G401.6 (cell line): ENCODE measurements around the gene CBR1.
A peak's percentile ranks its signal among the peaks of the same experiment; 100 is the strongest.

Source experiments
- FAIRE-seq: peaks from 2 replicates; lab custom pipeline; 2012; peaks lifted over from hg19 to GRCh38; lab: Jason Lieb, UNC

Gene CBR1

DNA sequence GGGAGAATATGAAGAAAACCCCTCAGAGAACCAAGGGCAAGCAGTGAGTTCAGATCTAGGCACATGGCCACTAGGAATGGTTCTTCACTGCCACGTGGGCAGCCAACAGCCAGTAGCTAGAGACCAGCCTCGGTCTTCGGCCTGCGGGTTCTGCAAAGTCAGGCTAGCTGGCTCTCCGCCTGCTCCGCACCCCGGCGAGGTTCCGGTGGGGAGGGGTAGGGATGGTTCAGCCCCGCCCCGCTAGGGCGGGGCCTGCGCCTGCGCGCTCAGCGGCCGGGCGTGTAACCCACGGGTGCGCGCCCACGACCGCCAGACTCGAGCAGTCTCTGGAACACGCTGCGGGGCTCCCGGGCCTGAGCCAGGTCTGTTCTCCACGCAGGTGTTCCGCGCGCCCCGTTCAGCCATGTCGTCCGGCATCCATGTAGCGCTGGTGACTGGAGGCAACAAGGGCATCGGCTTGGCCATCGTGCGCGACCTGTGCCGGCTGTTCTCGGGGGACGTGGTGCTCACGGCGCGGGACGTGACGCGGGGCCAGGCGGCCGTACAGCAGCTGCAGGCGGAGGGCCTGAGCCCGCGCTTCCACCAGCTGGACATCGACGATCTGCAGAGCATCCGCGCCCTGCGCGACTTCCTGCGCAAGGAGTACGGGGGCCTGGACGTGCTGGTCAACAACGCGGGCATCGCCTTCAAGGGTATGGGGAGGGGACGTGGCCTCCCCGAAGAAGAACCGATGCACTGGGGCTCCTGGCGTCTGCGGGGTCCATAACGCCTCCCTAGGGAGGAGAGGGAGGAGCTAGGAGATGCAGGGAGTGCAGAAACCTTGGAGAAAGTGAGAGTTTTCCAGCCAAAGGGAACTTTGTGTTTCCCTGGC is at the start of gene CBR1:
CBR1 (plus strand) TSS at position 312 of the 871 bp plus-strand sequence; CDS start at position 404, 92 bp downstream.
- no peak for FAIRE-seq

DNA sequence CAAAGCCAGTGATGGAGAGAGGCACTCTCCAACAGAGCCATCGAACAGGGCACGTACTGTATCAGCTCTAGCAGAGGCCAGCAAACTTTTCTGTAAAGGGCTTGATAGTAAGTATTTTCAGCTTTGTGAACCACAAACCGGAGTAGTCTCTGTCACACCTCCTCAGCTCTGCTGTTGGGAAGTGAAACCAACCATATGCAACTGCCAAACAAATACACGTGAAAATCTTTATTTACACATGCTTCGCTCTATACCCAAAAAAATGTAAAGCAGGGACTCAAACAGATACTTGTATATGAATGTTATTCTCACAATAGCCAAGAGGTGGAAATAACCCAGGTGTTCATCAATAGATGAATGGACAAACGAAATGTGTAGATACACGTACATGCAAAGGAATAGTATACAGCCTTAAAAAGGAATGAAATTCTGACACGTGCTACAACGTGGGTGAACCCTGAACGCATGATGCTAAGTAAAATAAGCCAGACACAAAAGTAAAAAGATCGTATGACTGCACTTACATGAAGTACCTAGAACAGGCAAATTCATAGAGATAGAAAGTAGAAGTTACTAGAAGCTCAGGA is 48.5 kb upstream of the CBR1 start:
- FAIRE-seq = no peak

DNA sequence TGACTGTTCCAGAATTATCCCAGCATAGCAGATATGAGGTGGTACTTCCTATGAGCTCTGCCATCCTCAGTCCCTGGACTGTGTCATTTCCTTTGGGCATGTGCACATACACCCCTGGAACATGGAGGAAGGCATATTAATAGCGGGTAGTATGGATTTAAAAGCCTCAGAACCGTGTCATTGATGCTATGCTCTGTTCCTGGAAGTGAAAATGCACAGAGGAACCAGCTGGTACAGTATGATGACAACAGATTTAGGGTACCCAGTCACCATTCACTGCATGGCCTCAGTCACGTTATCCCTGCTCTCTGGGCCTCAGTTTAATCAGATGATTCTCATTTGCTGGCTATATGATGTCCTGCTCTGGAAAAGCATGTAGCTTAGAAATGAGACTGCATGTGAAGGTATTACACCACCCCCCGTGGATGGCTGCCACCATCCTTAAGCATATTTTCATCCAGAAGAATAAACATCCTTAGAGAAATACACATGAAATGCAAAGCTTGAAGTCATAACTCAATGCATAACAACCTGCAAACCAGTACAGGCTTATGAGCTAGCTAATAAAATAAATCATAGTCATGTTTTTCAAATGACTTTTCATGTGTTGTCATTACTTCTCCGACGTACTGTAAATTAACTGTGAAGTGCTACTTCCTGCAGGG is 47.3 kb upstream of the CBR1 start:
- no peak for FAIRE-seq

- no peak for FAIRE-seq
These were observed 46.7 kb upstream of the CBR1 start for GRCh38 chr21:36023092-36023480.

- FAIRE-seq = no peak
These were observed 45.0 kb upstream of the CBR1 start for GRCh38 chr21:36024782-36025181.

GRCh38 chr21:36027347-36027746 is 42.5 kb upstream of the CBR1 start:
- no peak for FAIRE-seq

DNA sequence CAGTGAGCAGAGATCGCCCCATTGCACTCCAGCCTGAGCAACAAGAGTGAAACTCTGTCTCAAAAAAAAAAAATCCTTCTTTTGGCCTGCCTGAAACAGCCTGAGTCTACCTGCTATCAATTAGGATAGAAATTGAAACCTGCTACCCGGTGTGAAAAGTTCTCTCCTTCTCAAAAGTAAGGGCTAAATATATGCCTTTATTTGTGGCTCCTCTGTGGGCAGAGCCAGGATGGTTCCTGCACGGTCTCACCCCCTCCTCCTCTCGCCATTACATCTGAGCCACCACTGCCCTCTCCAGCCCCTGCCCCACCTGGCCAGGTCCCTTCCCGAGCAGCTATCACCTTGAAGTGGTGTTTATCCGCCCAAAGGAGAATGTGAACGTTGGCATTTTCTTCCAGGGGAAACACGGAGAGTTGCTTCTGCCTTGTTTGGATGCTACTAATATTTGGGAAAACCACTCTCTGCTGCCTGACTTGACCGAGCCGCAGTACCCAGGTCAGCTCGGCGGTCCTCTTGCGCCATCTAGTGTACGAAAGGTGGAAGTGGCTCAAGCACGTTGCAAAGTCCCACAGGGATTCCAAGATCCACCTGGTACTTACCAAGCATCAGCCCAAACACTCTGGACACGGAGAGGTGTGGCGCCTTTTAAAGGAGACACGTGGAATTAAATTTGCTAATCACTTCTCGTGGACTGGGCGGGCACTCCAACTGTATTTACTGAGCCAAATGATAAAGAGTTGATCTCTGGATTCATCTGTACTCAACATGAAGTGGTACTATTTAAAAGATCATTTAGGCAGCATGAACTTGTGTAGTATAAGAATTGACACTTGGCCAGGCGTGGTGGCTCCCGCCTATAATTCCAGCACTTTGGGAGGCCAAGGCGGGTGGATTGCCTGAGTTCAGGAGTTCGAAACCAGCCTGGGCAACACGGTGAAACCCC is 41.4 kb upstream of the CBR1 start:
- peak; percentile 71 for FAIRE-seq

DNA sequence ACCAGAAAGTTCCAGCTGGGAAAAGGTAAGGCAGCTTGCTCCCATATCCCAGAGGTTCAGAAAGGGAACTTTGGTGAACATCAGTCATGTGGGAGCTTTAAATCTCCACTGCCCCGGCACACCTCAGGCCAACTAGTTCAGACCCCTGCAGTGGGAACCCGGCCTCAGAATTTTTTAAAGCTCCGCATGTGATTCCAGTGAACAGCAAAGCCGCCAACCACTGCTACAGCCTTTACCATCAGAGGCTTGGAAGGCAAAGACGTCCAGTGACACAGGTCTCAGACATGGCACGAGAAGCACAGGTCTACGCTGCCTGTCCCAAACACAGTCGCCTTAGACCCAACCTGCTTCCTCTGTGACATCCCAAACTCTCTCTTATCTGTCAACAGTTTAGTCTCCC is 40.5 kb upstream of the CBR1 start:
- FAIRE-seq = no peak

DNA sequence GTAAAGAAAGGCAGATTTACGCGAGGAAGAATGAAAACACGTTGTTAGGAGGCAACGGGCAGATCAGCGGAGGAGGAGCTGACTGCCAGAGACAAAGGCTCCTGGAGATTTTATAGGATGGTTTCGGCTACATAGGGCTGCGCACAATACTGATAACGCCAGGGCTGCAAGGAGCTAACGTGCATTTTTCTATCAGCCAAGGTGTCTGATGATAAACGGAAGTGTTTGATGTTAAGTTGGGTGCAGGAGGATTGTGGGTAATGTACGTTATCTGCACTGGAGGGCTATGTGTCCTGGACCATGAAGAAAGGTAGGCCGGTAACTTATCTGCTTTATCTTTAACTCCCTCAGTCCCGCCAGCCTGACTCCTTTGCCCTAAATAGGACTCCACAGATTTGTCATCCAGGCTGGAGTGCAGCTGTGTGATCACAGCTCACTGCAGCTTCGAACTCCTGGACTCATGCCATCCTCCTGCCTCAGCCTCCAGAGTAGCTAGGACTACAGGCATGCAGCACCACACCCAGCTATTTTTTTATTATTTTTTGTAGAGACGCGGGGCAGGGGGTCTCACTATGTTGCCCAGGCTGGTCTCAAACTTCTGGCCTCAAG is 39.1 kb upstream of the CBR1 start:
- FAIRE-seq = no peak

- FAIRE-seq = no peak
These were observed 37.0 kb upstream of the CBR1 start for GRCh38 chr21:36032647-36033406.

DNA sequence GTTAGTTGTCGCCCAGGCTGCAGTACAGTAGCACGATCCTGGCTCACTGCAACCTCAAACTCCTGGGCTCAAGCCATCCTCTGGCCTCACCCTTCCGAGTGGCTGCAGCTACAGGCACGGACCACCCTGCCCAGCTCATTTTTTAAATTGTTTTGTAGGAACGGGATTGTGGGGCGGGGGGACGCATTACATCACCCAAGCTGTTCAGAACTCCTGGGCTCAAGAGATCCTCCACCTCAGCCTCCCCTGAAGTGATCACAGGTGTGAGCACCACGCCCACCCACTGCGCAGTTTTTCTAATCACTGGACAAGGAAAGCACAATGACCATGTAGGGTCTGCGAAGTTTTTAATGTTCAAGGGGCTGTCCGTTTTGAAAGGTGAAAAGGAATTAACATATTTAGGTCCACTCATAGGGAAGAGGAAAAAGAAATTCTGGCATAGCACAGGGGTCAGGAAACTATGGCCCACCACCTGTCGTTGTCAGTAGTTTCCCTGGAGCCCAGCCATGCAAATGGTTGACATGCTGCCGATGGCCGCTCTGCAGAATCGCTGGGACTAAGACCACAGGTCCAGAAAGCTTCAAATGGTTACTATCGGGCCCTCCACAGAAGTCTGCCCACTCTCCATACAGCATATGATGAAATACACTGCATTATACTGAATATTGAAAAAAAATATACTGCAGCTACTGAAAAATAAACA is 35.5 kb upstream of the CBR1 start:
- no peak for FAIRE-seq

DNA sequence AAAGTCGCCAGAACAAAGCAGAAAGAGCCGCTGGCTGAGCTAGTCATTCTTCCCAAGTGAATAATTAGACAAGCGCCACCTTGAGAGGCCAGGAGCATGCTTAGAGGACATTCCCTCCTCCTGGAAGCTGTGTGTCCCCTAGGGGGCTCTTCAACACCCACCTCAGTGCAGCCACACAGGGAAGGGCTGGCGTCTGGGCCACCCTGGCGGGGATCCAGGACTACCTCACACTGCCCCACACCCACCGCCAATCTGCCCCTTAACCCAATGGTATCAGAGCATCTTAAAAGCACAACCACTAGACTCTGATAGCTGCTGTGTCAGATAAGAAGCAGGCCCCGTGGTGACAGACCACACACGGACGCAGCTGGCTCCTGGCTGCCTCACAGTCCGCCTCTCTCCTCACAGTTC is 34.4 kb upstream of the CBR1 start:
- FAIRE-seq = no peak

- no peak for FAIRE-seq
These were observed 30.9 kb upstream of the CBR1 start for GRCh38 chr21:36038701-36039497.

GRCh38 chr21:36039861-36040260 is 30.0 kb upstream of the CBR1 start:
- no peak for FAIRE-seq

GRCh38 chr21:36040389-36040788 is 29.4 kb upstream of the CBR1 start:
- no peak for FAIRE-seq

GRCh38 chr21:36041910-36042309 is 27.9 kb upstream of the CBR1 start:
- no peak for FAIRE-seq

DNA sequence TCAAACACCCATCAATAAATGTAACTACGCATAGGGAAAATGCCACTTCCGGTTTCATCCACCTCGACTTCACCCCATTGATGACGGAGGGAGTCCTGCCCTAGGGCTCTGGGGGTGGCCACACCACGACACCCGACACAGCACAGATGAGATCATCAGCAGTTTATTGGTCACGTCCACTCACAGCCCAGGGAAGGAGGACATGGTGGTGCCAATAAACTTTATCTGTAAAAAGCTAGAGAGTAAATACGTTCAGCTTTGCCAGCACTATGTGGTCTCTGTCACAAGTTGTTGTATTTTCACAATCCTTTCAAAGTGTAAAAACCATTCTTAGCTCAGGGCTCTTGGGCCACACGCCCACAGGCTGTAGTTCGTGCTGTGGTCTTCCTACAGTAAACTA is 25.8 kb upstream of the CBR1 start:
- no peak for FAIRE-seq

GRCh38 chr21:36045993-36046392 is 23.8 kb upstream of the CBR1 start:
- no peak for FAIRE-seq

DNA sequence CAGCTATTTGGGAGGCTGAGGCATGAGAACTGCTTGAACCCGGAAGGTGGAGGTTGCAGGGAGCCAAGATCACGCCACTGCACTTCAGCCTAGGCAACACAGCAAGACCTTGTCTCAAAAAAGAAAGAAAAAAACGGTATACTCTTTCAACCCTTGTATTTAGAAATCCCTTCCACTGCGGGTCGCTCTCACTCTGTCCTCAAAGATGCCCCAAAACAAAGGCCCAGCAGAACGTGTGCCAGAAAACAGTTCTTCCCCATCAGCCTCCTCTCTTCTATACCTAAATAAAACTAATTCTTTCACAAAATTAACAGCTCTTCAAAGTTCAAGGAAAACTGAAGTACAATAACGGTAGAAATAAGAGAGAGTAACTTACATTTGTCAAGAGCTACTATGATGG is 22.7 kb upstream of the CBR1 start:
- FAIRE-seq = no peak

- FAIRE-seq = no peak
These were observed 21.5 kb upstream of the CBR1 start for GRCh38 chr21:36048357-36048756.
